ENCODE measurements around the gene GTF2F2.
A peak's percentile ranks its signal among the peaks of the same experiment; 100 is the strongest.

Gene GTF2F2, protein sequence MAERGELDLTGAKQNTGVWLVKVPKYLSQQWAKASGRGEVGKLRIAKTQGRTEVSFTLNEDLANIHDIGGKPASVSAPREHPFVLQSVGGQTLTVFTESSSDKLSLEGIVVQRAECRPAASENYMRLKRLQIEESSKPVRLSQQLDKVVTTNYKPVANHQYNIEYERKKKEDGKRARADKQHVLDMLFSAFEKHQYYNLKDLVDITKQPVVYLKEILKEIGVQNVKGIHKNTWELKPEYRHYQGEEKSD

DNA sequence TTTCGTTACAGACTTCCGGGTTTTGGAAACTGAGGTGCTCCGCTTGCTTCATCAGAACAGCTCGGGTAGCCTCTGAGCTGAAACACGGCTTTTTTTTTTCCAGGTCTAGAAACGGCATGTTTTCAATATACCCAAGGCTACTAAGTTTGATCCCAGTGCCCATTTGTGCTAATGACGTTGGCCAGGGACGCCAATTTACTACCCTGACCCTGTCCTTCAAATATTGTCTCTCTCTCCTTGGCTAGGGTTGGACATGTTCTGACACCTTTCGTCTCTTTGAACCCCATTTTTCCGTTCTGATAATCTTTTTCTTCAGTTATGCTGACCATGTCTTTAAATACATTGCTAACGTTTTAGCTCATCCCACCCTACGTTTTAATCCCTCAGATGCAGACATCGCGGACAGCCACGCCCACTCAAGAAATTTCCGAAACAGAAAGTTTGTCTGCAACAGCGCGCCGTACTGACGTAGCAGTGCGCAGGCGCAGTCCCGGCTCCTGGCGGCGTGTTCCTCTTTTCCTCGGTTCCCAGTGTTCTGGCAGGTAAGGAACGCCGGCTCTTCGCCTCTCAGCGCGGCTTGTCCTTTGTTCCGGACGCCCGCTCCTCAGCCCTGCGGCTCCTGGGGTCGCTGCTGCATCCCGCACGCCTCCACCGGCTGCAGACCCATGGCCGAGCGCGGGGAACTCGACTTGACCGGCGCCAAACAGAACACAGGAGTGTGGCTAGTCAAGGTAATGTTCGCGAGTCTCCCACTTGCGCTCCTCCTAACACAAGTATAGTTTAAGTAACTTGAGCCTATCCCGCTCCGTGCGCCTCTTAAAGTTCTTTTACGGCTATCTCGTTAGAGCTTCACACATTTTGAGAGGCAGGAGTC is at the start of gene GTF2F2:
Gene GTF2F2 (plus strand): TSS at position 520 of the 874 bp plus-strand sequence. CDS start 146 bp downstream, at position 666.
- peak; percentile 97 for DNase-seq (ENCODE audit: low spot score)

DNA sequence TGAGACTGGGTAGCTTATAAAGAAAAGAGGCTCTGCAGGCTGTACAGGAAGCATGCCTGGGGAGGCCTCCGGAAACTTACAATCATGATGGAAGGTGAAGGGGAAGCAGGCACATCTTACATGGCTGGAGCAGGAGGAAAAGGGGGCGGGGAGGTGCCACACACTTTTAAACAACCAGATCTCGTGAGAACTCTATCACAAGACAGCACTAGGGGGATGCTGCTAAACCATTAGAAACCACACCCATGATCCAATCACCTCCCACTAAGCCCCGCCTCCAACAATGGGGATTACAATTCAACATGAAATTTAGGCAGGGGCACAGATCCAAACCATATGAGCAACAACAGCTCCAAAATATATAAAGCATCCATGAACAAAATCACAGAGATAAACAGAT is 46.5 kb upstream of the GTF2F2 start:
- DNase-seq (ENCODE audit: low spot score): no peak

DNA sequence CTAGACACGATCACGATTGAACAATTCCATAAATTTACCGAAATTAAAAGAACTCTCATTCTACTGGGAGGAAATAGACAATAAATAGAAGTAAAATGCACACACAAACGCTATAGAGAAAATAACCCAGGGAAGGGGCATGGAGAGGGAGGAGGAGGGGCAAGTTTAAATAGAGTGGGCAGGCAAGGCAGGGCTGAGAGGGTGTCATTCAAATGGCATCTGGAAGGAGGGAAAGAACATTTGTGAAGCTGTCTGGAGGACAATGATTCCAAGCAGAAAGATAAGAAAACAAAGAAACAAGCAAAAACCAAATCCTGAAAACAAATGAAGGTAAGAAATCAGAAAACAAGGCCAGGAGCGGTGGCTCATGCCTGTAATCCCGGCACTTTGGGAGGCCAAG is 45.6 kb upstream of the GTF2F2 start:
- DNase-seq (ENCODE audit: low spot score): no peak

DNA sequence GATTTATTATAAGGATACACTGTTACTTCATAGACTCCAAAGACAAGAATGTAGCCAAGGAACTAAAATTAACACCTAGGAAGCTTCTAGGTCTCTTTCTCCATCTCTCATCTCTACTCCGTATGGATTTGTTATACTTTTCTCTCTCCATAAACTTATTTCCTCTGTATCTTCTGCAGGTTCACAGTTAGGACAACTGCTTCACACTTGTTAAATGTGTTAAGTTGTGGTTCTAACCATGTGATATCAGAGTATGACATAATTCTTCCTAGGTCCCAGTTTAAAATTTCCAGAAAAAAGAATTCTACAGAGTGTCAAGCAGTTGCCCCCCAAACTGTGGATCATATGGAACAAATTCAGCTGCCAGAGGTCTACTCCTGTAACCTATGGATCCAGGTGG is 42.3 kb upstream of the GTF2F2 start:
- DNase-seq (ENCODE audit: low spot score): no peak

DNA sequence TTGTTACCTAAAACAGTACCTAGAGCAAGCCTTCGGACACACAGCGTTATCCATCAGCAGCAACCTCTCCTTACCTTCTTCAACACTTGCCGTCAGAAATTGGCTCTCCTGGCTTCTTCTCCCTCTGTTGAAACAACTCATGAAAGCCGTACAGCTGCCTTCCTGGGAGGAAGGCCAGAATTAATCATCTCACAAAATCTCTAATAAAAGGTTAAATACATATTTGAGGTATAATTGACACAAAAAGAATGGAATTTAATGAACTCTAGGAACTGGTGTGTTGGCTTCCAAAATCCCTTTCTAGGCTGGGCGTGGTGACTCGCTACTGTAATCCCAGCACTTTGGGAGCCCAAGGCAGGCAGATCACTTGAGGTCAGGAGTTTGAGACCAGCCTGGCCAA is 37.3 kb upstream of the GTF2F2 start:
- peak; percentile 59 for DNase-seq (ENCODE audit: low spot score)

DNA sequence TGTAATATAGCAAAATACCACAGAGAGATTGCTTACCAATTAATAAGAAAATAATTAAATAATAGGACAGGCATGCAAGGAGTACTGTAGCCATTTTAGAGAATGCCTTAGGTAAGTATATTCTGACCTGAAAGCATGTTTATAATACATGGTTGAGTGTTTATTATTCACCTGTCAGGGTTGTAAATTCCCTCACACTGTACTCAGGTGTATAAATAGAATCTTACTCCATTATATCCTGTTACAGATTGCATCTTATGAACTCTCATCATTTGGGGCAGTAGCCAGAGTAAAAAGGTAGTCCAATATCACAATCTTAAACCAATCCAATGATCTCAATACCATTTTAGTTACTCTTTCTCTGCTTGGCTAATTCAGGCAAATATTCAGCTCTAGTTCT is 35.8 kb upstream of the GTF2F2 start:
- no peak for DNase-seq (ENCODE audit: low spot score)

DNA sequence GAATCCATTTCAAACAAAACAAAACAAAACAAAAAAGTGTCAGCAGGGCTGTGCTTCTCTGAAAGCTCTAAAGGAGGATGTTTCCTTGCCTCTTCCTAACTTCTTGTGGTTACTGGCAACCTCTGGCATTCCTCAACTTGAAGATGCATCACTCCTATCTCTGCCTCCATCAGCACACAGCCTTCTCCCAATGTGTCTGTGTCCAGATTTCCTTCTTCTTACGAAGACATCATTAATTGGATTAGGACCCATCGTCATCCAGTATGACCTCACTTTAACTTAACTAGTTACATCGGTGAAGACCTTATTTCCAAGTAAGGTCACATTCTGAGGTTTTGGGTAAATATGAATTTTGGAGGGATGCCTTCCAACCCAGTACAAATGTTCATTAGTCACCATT is 33.8 kb upstream of the GTF2F2 start:
- peak; percentile 72 for DNase-seq (ENCODE audit: low spot score)

DNA sequence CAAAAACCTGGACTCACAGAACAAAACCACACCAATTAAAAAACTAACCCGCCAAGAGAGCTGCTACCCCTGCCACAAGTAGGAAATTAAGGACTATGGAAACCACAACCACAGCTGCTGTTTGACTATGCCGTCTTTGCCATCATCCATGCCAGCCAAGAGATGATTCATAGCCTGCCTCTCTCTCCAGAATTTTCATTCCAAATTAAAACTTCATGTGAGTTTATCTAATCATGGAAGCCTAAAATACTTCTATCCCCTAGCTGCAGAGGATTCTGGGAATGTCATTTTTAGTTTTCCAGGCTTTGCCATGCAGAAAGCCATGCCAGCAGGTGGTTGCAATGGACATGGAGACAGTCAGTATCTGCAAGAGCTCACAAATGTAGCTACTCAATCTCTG is 27.6 kb upstream of the GTF2F2 start:
- DNase-seq (ENCODE audit: low spot score): peak; percentile 41

DNA sequence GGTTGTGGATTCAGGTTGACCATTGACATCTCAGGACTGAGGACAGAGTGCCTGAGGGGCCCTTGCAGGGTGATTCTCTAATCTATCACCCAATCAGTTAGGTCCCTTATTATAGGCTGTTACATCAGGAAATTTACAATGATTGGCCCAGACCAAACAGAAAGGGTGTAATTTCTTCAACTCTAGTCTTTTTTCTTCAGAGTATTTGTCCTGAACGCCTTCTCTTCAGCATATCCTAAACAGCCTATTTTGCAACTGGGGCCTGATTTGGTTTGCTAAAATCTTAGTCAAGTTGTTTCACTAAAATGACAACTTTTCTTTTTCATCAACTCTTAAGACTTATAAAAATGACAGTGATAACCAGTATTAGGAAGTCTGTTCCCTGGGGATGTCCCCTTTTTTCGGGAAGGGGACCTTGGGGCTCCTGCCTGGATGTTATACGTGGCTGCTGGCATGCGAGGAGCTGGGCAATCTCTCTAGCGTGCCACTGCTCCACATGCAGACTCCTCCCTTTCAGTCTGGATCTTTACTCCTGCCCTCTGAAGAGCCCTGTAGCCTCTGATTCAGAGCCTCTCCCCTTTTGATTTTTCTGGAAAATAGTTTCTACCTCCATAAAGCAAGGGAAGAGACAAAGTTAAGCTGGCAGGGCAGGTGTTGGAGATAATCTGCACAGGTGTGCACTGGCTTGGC is 19.6 kb upstream of the GTF2F2 start:
- DNase-seq (ENCODE audit: low spot score): no peak

DNA sequence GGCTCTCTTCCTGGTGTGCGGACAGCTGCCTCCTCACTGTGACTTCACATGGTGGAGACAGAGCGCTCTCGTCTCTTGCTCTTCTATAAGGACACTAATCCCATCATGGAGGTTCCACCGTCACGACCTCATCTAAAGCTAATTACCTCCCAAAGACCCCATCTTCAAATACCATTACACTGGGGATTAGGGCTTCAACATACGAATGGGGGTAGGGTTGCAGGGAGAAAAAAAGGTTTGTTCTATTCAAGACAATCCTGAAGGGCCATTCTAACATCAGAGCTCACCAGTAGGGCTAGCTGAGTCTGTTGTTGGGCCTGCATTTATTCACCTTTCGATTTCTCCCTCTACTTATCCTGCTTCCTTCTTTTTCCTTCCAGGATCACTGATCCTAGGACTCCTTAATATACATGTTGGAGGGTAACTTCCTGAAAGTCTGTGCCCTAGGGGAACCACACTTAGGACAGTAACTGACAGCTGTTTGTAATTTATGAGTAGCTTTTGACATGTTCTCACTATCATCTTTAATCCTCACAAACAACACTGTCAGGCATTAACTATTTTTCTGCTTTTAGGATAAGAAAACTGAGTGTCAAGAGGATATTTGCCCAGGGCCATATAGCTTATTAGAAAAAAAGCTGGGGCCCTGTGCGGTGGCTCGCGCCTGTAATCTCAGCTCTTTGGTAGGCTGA is 18.8 kb upstream of the GTF2F2 start:
- no peak for DNase-seq (ENCODE audit: low spot score)

DNA sequence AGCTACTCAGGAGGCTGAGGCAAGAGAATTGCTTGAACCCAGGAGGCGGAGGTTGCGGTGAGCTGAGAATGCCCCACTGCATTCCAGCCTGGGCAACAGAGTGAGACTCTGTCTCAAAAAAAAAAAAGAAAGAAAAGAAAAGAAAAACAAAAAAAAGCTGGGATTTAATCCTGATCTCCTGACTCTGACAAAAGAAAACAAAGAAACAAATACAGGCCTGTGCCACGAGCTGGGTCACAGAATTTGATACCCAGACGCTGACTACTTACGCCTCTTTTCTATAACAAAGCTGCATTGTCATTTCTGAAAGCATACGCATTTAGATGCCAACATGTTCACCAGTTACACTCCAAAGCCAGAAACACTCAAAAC is 18.2 kb upstream of the GTF2F2 start:
- no peak for DNase-seq (ENCODE audit: low spot score)

DNA sequence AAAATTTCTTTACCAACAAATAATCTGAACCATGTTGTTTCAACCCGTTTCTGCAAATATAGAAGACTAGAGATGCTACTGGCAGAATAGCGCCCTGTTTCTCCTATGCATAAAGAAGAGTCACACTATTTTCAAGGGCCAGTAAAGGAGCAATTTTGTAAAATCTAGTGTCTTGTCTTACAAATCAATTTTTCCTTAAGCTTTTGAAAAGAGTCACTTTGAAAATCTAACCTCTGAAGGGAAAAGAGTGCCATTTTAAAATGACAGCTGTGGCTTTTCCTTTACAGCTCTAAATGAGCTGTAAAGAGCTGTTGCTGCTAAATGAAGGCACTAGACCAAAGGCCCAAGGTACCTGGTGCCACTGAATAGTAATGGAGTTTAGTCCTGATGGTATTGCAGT is 16.9 kb upstream of the GTF2F2 start:
- no peak for DNase-seq (ENCODE audit: low spot score)

DNA sequence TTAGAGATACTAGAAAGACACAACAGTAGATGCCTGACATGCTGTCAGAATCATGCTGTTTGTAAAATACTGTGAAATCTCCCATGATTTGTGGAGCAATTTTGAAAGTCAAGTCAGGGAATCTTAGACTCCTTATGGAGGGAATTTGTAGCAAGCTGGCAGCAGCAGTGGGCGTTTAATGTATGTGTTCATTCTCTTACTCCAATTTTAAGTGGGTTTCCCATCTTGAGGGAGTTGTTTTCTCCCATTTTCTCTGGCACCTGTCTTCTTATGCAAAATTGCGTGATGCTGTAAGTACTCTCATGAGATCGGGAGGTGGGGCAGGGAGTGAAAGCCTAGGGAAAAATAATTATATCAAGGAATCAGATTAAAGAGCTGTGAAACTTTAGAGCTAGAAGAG is 16.0 kb upstream of the GTF2F2 start:
- DNase-seq (ENCODE audit: low spot score): no peak

DNA sequence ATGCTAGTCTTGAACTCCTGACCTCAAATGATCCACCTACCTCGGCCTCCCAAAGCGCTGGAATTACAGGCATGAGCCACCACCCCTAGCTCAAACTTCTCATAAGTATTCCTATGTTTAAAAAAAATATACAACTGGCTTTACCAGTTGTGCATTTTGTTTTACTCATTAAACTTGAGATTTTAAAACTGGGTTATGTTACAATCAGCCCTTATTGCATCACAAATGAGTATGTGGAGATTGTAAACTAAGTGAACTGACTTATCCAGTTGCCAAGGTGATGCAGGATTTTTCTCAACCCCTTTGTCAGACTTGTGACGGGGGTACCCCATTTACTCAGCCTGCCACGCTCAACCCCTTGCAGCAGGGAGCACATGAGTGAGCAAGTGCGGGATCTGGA is 14.4 kb upstream of the GTF2F2 start:
- DNase-seq (ENCODE audit: low spot score): no peak

DNA sequence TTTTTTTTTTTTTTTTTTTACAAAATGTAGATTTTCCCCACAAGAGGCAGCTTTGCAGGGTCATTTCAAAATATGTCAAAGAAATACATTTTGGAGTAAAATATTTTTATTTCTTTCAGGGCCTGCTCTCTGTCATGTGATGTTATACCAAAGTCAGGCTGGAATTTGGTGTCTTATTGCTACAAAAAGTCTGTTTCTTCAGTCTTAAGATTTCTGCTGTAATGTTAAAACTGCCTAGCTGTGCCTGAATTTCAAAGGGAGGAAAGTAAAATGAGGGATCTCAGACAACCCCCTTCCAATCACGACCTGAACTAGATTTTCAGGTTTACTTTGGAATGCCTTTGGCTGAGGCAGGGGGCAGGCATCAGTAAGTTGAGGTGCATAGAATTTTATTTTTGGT is 12.8 kb upstream of the GTF2F2 start:
- no peak for DNase-seq (ENCODE audit: low spot score)

DNA sequence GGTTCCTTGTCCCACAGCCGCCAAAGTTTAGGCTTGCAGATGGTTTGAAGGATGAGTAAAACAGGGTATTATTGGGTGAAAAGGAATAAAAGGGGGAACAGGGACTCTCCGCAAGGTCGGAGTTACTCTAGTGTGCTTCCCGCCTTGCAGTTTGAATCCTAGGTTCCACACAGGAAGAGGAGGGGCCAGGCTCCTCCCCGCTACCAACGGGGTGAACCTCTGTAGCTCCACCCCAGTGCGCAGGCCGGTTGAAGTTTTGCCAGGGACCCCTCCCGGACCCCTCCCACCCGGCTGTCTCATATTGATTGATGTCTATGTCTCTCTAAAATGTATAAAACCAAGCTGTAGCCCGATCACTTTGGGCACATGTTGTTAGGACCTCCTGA is 11.6 kb upstream of the GTF2F2 start:
- no peak for DNase-seq (ENCODE audit: low spot score)

DNA sequence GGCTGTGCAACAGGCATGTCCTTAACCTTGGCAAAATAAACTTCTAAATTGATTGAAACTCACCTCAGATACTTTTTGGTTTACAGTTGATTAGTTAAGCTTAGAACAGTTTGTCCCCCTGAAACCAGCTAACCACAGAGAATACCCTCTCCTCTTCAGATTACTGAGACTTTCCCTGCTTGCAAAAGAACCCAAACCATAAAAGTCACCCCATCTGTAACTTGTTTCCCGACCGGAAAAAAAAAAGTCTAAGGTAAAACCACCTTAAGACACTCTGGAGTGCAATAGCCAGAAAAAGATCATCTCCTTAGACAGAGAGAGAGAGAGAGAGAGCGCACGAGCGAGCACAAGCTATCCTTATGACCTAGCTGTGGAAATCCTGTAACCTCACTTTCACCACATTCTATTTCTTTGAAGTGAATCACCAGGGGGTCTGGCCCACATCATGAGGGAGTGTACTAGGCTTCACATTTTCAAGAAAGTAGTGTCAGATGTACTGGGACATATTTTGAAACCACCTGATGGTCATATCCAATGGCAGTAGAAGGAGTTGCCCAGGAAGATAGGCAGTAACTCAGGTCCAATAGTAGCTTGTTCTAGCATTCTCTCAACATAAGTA is 11.1 kb upstream of the GTF2F2 start:
- DNase-seq (ENCODE audit: low spot score): peak; percentile 20

DNA sequence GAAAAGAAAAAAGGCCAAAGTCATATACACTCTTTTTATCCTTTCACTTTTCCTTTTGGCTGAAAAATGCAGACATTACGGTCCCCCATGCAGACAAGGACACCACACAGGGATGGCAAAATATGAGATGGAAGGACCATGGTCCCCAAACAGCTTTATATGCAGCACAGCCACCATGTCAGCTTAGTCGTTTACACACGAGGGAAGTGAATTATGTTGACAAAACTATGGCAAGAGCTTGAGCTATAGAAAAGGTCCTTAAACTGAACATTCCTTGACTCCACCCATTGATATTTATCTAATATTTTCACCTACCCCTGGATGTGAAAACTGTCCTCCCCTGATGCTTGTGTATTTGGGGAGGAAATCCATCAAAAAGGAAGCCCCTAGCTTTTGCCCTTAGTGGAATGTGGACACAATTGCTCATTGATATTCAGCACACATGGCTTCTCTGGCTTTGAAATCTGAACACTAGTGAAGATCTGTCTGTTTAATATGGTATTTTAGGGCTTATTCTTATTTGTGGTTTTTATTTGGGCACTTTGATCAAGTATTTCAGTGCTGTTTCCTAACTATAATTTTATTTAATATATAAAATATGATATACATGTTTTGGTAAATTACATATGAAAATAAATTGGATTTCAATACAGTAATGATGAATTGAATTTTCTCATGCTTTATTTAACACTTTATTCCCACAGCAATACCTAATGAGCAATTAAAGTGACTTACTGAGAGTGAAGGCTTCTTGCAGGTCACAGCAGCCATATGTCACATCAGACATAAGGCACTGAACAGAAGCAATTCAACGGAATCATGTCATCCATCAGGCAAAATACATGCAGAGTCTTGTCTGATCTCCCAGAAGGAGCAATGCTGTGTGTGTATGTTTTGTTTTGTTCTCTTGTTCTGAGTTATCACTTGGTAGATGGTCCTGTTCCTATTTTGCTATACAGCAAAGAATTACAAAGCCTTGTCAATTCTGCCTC is 6.8 kb upstream of the GTF2F2 start:
- DNase-seq (ENCODE audit: low spot score): no peak

DNA sequence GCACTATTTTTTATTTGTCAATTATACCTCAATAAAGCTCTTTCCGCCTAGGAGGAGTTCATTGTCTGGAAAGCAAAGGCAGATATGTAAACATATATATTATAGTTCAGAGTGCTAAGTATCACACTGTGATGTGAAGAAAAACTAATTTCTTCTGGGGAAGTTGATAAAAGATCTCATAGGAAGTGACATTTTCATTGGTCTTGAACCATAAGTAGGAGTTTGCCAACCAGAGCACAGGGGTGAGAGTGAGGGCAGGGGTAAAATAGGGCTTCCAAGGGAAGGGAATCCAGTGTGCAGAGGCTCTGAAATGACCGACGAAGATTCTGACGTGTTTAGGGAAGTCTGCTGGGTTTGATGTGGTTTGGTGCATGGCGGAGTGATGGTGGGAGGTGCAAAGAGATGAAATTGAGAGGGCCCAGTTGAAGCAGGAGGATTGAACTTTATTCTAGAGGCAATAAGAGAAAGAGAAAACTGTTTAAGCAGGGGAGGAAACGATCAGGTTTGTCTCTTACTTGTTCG is 780 bp upstream of the GTF2F2 start:
- peak; percentile 48 for DNase-seq (ENCODE audit: low spot score)
